NCI-H524 treated with DMSO at 0.1 percent for 48 hours (cell line): ENCODE data around the gene SPACA7.

Experiments
- DNase-seq: peaks from one replicate; lab custom pipeline; 2025; lab: John Stamatoyannopoulos, UW

The SPACA7 gene

GRCh38 chr13:112376050-112376681 lies at the start of gene SPACA7:
TSS of gene SPACA7 (plus strand) at chr13:112376355. CDS start at chr13:112376386, 31 bp downstream.
- no peak for DNase-seq

- no peak for DNase-seq
These were observed 49.3 kb upstream of the SPACA7 start for GRCh38 chr13:112326821-112327370.

- no peak for DNase-seq
These were observed 47.2 kb upstream of the SPACA7 start for GRCh38 chr13:112328936-112329335.

- no peak for DNase-seq
These were observed 46.8 kb upstream of the SPACA7 start for GRCh38 chr13:112329376-112329775.

- no peak for DNase-seq
These were observed 46.1 kb upstream of the SPACA7 start for GRCh38 chr13:112330066-112330465.

- no peak for DNase-seq
These were observed 45.4 kb upstream of the SPACA7 start for GRCh38 chr13:112330479-112331381.

GRCh38 chr13:112331675-112332074 lies 44.5 kb upstream of the SPACA7 start:
- no peak for DNase-seq

GRCh38 chr13:112332727-112333126 lies 43.4 kb upstream of the SPACA7 start:
- DNase-seq = no peak

- no peak for DNase-seq
These were observed 42.2 kb upstream of the SPACA7 start for GRCh38 chr13:112333756-112334543.

GRCh38 chr13:112335135-112335534 lies 41.0 kb upstream of the SPACA7 start:
- DNase-seq = no peak

GRCh38 chr13:112341446-112341845 lies 34.7 kb upstream of the SPACA7 start:
- DNase-seq = no peak

- no peak for DNase-seq
These were observed 34.0 kb upstream of the SPACA7 start for GRCh38 chr13:112341976-112342735.

GRCh38 chr13:112342841-112343361 lies 33.3 kb upstream of the SPACA7 start:
- no peak for DNase-seq

GRCh38 chr13:112343591-112343990 lies 32.6 kb upstream of the SPACA7 start:
- DNase-seq = no peak

GRCh38 chr13:112345826-112346172 lies 30.4 kb upstream of the SPACA7 start:
- no peak for DNase-seq

GRCh38 chr13:112346173-112346898 lies 29.8 kb upstream of the SPACA7 start:
- peak; percentile 87 for DNase-seq

- DNase-seq = peak; percentile 34
These were observed 29.3 kb upstream of the SPACA7 start for GRCh38 chr13:112346899-112347229.

GRCh38 chr13:112347986-112348385 lies 28.2 kb upstream of the SPACA7 start:
- no peak for DNase-seq

GRCh38 chr13:112348642-112349345 lies 27.4 kb upstream of the SPACA7 start:
- no peak for DNase-seq

- no peak for DNase-seq
These were observed 26.5 kb upstream of the SPACA7 start for GRCh38 chr13:112349681-112350080.
